Type B pancreatic cell (in vitro differentiated cells): ENCODE results near the gene SLC9A9. TPM values are rescaled to one million over a fixed set of nuclear protein-coding genes. Genes with fewer than 3 reads are reported as not detected.

Experiments used
- DNase-seq: peaks from one replicate; pipeline ENCODE4 v3.0.0; 2021; ENCODE audit warnings: mixed read lengths; ENCODE audit not compliant: unreplicated experiment; ENCODE audit errors: extremely low spot score
- H3K27ac Mint-ChIP-seq: 2 replicates; pipeline ENCODE4 v1.8.0; 2021; ENCODE audit warnings: mild to moderate bottlenecking, mixed read lengths
- H3K27me3 Mint-ChIP-seq: 2 replicates; pipeline ENCODE4 v1.8.0; 2021; ENCODE audit warnings: mixed read lengths
- H3K36me3 Mint-ChIP-seq: 2 replicates; pipeline ENCODE4 v1.8.0; 2021; ENCODE audit warnings: mixed read lengths
- H3K4me1 Mint-ChIP-seq: one replicate; pipeline ENCODE4 v1.8.0; 2021; ENCODE audit warnings: mixed read lengths; ENCODE audit not compliant: unreplicated experiment
- H3K4me3 Mint-ChIP-seq: 2 replicates; pipeline ENCODE4 v1.8.0; 2021; ENCODE audit warnings: mild to moderate bottlenecking, mixed read lengths
- H3K9me3 Mint-ChIP-seq: 2 replicates; pipeline ENCODE4 v1.8.0; 2021; ENCODE audit warnings: mixed read lengths
- CTCF ChIP-seq: fragments of 200-600 bp; sonication (generic); conservative IDR thresholded peaks from 2 replicates; pipeline ENCODE4 v1.5.0; 2021; ENCODE audit warnings: antibody characterized with exemption, mild to moderate bottlenecking
- total RNA-seq: library from RNA; stranded (reverse); gene quantifications from 2 replicates; pipeline ENCODE4 v1.2.1, GENCODE V29; 2021; ENCODE audit warnings: low replicate concordance

SLC9A9 gene
- total RNA-seq, 1 donor from 2014 or later = 2.7 TPM

GRCh38 chr3:143559296-143559695 lies 289.0 kb downstream of the SLC9A9 start:
- H3K36me3 Mint-ChIP-seq = no peaks in the 10 kb centered on the region
- H3K9me3 Mint-ChIP-seq = peaks cover 11% of the 10 kb centered on the region
- peaks cover 9% of the 10 kb centered on the region for H3K4me1 Mint-ChIP-seq
- no peak overlapping the region for H3K27ac Mint-ChIP-seq
- no peak for TF ChIP-seq CTCF
- no peak for DNase-seq
- H3K27me3 Mint-ChIP-seq = no peaks in the 10 kb centered on the region
- no peak overlapping the region for H3K4me3 Mint-ChIP-seq

GRCh38 chr3:143552851-143553250 lies 295.4 kb downstream of the SLC9A9 start:
- H3K27ac Mint-ChIP-seq = no peak overlapping the region
- TF ChIP-seq CTCF = no peak
- peaks cover 5% of the 10 kb centered on the region for H3K4me1 Mint-ChIP-seq
- H3K27me3 Mint-ChIP-seq = no peaks in the 10 kb centered on the region
- no peaks in the 10 kb centered on the region for H3K36me3 Mint-ChIP-seq
- H3K9me3 Mint-ChIP-seq = peaks cover 11% of the 10 kb centered on the region
- DNase-seq = no peak
- H3K4me3 Mint-ChIP-seq = no peak overlapping the region

GRCh38 chr3:143551761-143552160 lies 296.5 kb downstream of the SLC9A9 start:
- Mint-ChIP-seq H3K4me3 (no peak overlapping the region), H3K4me1 (peaks cover 5% of the 10 kb centered on the region), H3K9me3 (peaks cover 5% of the 10 kb centered on the region), H3K27ac (no peak overlapping the region), H3K27me3 (no peaks in the 10 kb centered on the region), H3K36me3 (no peaks in the 10 kb centered on the region)
- no peak for TF ChIP-seq CTCF
- DNase-seq = no peak

- H3K4me3 Mint-ChIP-seq = no peak overlapping the region
- no peak overlapping the region for H3K27ac Mint-ChIP-seq
- no peak for DNase-seq
- no peaks in the 10 kb centered on the region for H3K27me3 Mint-ChIP-seq
- H3K4me1 Mint-ChIP-seq = peaks cover 5% of the 10 kb centered on the region
- H3K9me3 Mint-ChIP-seq = no peaks in the 10 kb centered on the region
- no peaks in the 10 kb centered on the region for H3K36me3 Mint-ChIP-seq
- no peak for TF ChIP-seq CTCF
These were observed 299.3 kb downstream of the SLC9A9 start for GRCh38 chr3:143548861-143549497.

GRCh38 chr3:143548393-143548792 lies 299.9 kb downstream of the SLC9A9 start:
- H3K4me1 Mint-ChIP-seq = peaks cover 5% of the 10 kb centered on the region
- DNase-seq = no peak
- H3K27me3 Mint-ChIP-seq = no peaks in the 10 kb centered on the region
- H3K9me3 Mint-ChIP-seq = no peaks in the 10 kb centered on the region
- H3K4me3 Mint-ChIP-seq = no peak overlapping the region
- no peak overlapping the region for H3K27ac Mint-ChIP-seq
- no peak for TF ChIP-seq CTCF
- no peaks in the 10 kb centered on the region for H3K36me3 Mint-ChIP-seq

- no peak for DNase-seq
- no peaks in the 10 kb centered on the region for H3K27me3 Mint-ChIP-seq
- H3K4me1 Mint-ChIP-seq = peaks cover 13% of the 10 kb centered on the region
- no peaks in the 10 kb centered on the region for H3K36me3 Mint-ChIP-seq
- no peak for TF ChIP-seq CTCF
- no peak overlapping the region for H3K27ac Mint-ChIP-seq
- no peak overlapping the region for H3K4me3 Mint-ChIP-seq
- no peaks in the 10 kb centered on the region for H3K9me3 Mint-ChIP-seq
These were observed 309.7 kb downstream of the SLC9A9 start for GRCh38 chr3:143538577-143538981.
